DMS 273 (cell line): Measurements from ENCODE around the gene KYNU.
"Not testable (repeated sequence)": the region's sequence is repeated elsewhere in the genome, so short reads cannot be mapped to it uniquely, and the experiment has no call there.

Source experiments
- DNase-seq: peaks from one replicate; lab custom pipeline; 2025; ENCODE audit not compliant: unreplicated experiment; lab: John Stamatoyannopoulos, UW

Gene KYNU

DNA sequence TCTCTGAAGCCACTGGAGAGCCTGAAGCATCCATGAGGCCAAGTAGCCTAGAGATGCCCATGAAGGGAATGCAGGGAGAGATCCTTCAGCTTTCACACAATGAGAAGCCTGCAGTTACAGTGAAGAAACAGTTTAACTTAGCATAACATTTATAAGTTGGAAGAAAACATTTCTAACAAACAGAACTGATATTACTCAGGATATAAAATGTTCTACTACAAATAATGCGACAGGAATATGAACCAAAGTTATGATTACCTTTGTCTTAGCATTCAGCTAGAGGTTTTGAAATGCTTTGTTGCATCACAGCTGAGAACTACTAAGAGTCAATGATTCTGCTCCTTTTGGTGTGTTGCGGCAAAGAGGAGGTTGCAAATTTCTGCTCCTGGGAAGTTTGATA lies 6.9 kb upstream of the KYNU start:
- no peak for DNase-seq

- no peak for DNase-seq
These were observed 6.1 kb upstream of the KYNU start for GRCh38 chr2:142871396-142871795.

GRCh38 chr2:142872882-142873724 lies 4.4 kb upstream of the KYNU start:
- no peak for DNase-seq

- no peak for DNase-seq
These were observed 3.6 kb upstream of the KYNU start for GRCh38 chr2:142873831-142874287.

DNA sequence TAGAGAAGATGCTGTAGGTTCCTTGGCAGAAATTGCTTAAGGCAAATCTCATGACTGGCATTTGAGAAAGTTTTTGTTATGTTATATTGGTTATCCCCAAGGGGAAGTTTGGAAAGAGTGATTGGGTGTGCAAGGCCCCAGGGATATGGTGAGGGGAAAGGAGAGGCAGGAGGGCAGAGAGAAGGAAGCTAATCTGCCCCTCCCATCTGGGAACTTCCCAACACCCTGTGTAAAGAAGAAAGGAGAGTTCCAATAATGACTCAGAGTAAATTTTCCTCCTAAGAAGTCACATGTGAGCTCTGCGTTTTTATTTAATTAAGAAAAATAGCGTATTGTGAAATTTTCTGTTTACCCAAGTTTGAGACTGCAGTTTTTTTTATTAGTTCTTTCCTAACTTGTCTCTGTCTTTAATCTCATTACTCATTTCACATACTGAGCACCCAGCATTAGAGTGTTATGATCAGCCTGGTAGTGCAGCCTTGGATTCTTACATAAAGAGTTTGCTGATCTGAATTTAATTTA lies 3.1 kb upstream of the KYNU start:
- DNase-seq: no peak

- no peak for DNase-seq
These were observed 2.5 kb upstream of the KYNU start for GRCh38 chr2:142875010-142875409.

GRCh38 chr2:142875652-142876051 lies 1.8 kb upstream of the KYNU start:
- DNase-seq: no peak

- DNase-seq: no peak
These were observed 1.0 kb upstream of the KYNU start for GRCh38 chr2:142876423-142876822.

GRCh38 chr2:142878031-142878678 lies 691 bp downstream of the KYNU start:
- no peak for DNase-seq

DNA sequence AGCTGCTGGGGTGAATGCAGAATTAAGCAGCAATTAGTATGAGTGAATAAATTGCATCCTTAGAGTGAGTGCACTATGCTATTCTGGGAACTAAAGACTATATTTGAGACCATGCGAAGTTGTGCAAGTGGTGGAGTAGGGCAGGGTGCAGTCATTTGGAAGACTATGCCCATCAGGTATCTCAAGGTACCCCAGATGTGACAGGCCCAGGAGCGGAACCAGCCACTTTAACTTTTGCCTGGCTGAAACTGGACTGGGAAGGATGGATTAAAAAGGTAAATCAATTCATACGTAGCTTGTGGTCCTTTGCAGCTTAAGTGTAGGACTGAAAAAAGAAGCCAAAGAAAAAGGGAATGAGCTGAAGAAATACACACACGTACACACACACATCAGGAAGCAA lies 1.7 kb downstream of the KYNU start:
- no peak for DNase-seq

GRCh38 chr2:142880279-142880678 lies 2.8 kb downstream of the KYNU start:
- no peak for DNase-seq

- DNase-seq: no peak
These were observed 4.2 kb downstream of the KYNU start for GRCh38 chr2:142881619-142882018.

- DNase-seq: not testable (repeated sequence)
These were observed 5.0 kb downstream of the KYNU start for GRCh38 chr2:142882500-142882899.

- DNase-seq: no peak
These were observed 6.1 kb downstream of the KYNU start for GRCh38 chr2:142883526-142883925.

DNA sequence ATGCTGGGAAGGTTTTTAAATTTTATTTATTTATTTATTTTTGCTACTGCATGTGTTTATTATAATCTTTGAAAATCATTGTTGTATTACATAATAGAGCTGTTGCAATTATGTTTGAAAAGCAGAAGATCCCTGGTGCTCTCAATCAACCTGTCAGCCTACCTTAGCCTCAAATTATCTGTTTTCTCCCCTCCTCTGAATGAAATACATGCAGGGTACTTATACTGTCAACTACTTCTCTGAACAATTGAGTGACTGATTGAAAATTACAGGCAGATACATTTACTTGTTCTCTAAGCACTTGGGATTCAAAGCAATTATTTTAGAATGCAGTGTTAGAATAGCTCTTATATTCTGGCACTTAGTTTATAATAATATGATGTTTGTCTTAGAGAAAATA lies 8.1 kb downstream of the KYNU start:
- DNase-seq: no peak

- DNase-seq: no peak
These were observed 15.3 kb downstream of the KYNU start for GRCh38 chr2:142892715-142893114.

DNA sequence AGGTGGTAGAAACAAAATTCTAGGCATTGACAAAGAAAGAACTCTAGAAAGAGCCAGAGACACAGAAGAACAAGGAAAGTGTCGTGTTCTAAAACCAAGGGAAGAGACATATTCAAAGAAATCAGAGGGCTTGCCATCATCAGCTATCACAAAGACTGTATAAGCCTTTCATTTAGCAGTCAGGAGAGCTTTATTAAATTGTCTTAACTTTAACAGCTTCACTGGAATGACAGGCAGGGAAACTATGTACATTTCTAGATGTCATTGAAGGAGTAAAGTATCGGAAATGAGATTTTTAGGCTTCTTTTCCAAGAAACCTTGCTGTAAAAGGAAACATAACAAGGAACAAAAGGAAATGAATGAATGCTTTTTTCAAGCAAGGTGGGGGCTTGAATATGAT lies 15.8 kb downstream of the KYNU start:
- DNase-seq: no peak

DNA sequence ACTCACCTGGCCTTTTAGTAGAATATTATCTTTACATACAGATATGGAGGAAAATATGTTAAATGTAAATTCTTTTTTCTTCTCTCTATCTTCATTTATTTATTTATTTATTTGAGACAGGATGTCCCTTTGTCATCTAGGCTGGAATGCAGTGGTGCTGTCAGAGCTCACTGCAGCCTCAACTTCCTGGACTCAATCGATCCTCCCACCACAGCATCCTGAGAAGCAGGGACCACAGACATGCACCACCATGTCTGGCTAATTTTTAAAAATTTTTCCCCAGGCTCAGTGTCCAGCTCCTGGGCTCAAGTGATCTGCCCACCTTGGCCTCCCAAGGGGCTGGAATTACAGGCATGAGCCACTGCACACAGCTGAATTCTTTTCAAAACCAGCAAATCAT lies 20.3 kb downstream of the KYNU start:
- no peak for DNase-seq

GRCh38 chr2:142900327-142900726 lies 22.9 kb downstream of the KYNU start:
- DNase-seq: not testable (repeated sequence)

GRCh38 chr2:142901780-142902179 lies 24.3 kb downstream of the KYNU start:
- DNase-seq: no peak

DNA sequence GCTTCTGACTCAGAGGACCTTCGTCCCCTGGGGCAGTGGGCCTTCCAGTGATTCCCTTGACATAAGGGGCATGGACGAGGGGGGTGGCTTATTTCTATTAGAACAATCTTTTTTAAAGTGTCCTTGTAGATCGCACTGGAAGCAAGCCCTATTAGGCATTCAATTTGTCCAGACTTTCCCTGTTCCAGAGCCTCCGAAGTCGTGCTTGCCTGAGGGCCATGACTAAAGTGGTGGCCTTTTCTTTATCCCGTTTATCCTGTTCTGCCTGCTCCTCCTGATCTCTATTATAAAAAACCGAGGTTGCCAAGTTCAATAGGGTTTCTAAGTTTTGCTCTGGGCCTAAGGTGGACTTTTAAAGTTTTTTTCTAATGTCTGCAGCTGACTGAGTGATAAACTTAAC lies 26.3 kb downstream of the KYNU start:
- DNase-seq: not testable (repeated sequence)

GRCh38 chr2:142907653-142908052 lies 30.2 kb downstream of the KYNU start:
- DNase-seq: no peak
